SK-N-MC (cell line): Measurements from ENCODE around the gene MGAT5.

Experiments
- EZH2 ChIP-seq: fragments of 200-600 bp; sonication (generic); IDR thresholded peaks from one replicate; pipeline ENCODE4 v1.6.1; 2017; ENCODE audit warnings: antibody characterized with exemption
- FOXP2 ChIP-seq: optimal IDR thresholded peaks from 2 replicates; pipeline ENCODE3; 2011; ENCODE audit warnings: mild to moderate bottlenecking, moderate library complexity; ENCODE audit not compliant: insufficient read depth; ENCODE audit errors: extremely low read length, control extremely low read depth
- POLR2AphosphoS5 ChIP-seq: IDR thresholded peaks from 2 replicates; pipeline ENCODE4 v1.6.1; 2012; ENCODE audit warnings: mild to moderate bottlenecking, low read depth, low read length, borderline replicate concordance

DNA sequence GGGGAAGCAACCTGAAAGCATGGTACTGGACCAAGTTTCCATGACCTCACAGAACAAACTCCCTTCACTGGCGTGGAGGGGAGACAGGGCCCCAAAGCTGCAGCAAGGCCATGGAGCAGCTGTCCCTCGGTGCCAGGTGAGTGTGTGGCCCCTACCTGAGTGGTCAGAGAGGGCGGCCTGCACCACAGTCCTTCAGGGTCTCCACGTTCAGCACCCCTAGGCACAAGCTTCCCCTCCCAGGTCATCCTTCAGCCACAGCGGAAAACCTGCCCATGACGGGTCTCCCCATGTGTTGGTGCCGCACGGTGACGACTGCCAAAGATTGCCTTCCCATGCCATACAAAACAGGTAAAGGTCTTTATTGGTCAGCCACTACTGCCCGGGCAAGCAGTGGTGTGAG, 201.6 kb downstream of the MGAT5 start:
- TF ChIP-seq EZH2 = no peak
- TF ChIP-seq POLR2AphosphoS5 = no peak
- no peak for TF ChIP-seq FOXP2
